DOHH2 (cell line): Measurements from ENCODE around the gene ACLY.

Experiments used
- CTCF ChIP-seq: fragments of 200-600 bp; sonication (generic); IDR thresholded peaks from one replicate; pipeline ENCODE4 v1.5.1; 2014; ENCODE audit warnings: antibody characterized with exemption, mild to moderate bottlenecking, low read depth, low read length; ENCODE audit not compliant: poor library complexity, severe bottlenecking
- EZH2phosphoT487 ChIP-seq: fragments of 200-600 bp; sonication (generic); IDR thresholded peaks from 2 replicates; pipeline ENCODE4 v1.6.1; 2017; ENCODE audit warnings: borderline replicate concordance, mild to moderate bottlenecking, antibody characterized with exemption, low read length, moderate library complexity, mixed read lengths

GRCh38 chr17:41892021-41892376 is 26.8 kb downstream of the ACLY start:
- TF ChIP-seq CTCF: no peak
- no peak for TF ChIP-seq EZH2phosphoT487
